ENCODE measurements around the gene PIK3CD.

- TF ChIP-seq EP300 (conservative IDR thresholded peaks at IDR 0.05; ENCODE audit: poor library complexity, severe bottlenecking) (no peak), REST (IDR thresholded peaks at IDR 0.05; ENCODE audit: borderline replicate concordance) (no peak), CTCF (IDR thresholded peaks at IDR 0.05; ENCODE audit: poor library complexity, severe bottlenecking) (no peak), EZH2 (IDR thresholded peaks at IDR 0.05; ENCODE audit: borderline replicate concordance, insufficient read depth, low read length, poor library complexity, severe bottlenecking) (no peak), POLR2AphosphoS5 (IDR thresholded peaks at IDR 0.05) (no peak)
These were observed 20.9 kb downstream of the PIK3CD start for GRCh38 chr1:9672444-9672843.
